GM12801 (cell line): Measurements from ENCODE around the gene SDK1.

Experiments
- TF ChIP-seq, protein P1 (sequence below): IDR thresholded peaks from one replicate; pipeline ENCODE4 v1.5.1; 2011; ENCODE audit warnings: control low read depth; ENCODE audit not compliant: insufficient read length; ENCODE audit errors: extremely low read depth

SDK1 gene

GRCh38 chr7:4181446-4181845, 880.4 kb downstream of the SDK1 start:
- TF ChIP-seq, protein P1, sequence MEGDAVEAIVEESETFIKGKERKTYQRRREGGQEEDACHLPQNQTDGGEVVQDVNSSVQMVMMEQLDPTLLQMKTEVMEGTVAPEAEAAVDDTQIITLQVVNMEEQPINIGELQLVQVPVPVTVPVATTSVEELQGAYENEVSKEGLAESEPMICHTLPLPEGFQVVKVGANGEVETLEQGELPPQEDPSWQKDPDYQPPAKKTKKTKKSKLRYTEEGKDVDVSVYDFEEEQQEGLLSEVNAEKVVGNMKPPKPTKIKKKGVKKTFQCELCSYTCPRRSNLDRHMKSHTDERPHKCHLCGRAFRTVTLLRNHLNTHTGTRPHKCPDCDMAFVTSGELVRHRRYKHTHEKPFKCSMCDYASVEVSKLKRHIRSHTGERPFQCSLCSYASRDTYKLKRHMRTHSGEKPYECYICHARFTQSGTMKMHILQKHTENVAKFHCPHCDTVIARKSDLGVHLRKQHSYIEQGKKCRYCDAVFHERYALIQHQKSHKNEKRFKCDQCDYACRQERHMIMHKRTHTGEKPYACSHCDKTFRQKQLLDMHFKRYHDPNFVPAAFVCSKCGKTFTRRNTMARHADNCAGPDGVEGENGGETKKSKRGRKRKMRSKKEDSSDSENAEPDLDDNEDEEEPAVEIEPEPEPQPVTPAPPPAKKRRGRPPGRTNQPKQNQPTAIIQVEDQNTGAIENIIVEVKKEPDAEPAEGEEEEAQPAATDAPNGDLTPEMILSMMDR = no peak

- TF ChIP-seq, protein P1 = no peak
Observed at GRCh38 chr7:4182605-4183300, 881.7 kb downstream of the SDK1 start.

- TF ChIP-seq, protein P1 = no peak
Observed at GRCh38 chr7:4184653-4185052, 883.6 kb downstream of the SDK1 start.

- TF ChIP-seq, protein P1 = no peak
Observed at GRCh38 chr7:4185136-4185535, 884.1 kb downstream of the SDK1 start.

GRCh38 chr7:4185721-4186512, 884.9 kb downstream of the SDK1 start:
- TF ChIP-seq, protein P1 = no peak

DNA sequence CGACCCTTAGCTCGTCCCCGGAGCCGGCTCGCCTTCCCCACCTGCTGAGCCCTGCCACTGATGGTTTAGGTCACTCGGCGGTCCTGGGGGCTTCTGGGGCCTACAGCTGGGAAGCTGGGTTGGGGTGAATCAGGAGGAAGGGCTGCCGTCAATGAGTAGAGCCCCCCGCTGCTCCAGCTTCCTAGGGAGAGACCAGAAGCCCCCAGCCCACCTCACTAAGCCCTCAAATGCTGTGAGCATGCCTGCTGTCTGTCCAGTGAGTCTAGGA, 885.4 kb downstream of the SDK1 start:
- TF ChIP-seq, protein P1 = no peak

DNA sequence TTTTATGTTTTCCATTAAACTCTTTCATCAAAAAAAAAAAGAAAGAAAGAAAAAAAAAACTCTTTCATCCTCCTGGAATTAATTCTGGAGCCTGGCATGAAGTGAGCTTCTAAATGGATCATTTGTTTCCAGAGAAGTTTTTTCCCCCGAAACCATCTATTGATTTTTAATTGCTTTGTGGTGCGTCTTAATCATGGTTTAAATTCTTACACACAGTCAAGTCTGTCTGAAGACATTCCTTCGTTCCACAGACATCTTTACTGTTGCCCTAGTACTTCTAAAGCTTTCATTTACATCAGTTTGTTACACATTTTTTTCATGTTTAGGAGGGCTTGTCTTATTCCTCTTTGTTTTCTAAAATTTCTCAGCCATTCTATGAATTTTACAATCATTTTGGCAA, 887.6 kb downstream of the SDK1 start:
- TF ChIP-seq, protein P1 = no peak
